ENCODE results near the gene JPH3.
"Not testable (repeated sequence)": the region's sequence is repeated elsewhere in the genome, so short reads cannot be mapped to it uniquely, and the experiment has no call there.

The JPH3 gene

GRCh38 chr16:87575027-87575804 is 27.1 kb upstream of the JPH3 start:
- peak; percentile 25 for DNase-seq (ENCODE audit: low read depth)

- no peak for DNase-seq (ENCODE audit: low read depth)
Measured at GRCh38 chr16:87576171-87576570, 26.1 kb upstream of the JPH3 start.

GRCh38 chr16:87578142-87578930 is 24.0 kb upstream of the JPH3 start:
- DNase-seq (ENCODE audit: low read depth), result not testable (repeated sequence)

- no peak for DNase-seq (ENCODE audit: low read depth)
Measured at GRCh38 chr16:87579691-87580090, 22.6 kb upstream of the JPH3 start.

GRCh38 chr16:87580855-87581261 is 21.4 kb upstream of the JPH3 start:
- peak; percentile 92 for DNase-seq (ENCODE audit: low read depth)

GRCh38 chr16:87581857-87582215 is 20.5 kb upstream of the JPH3 start:
- peak; percentile 99 for DNase-seq (ENCODE audit: low read depth)

GRCh38 chr16:87582216-87582965 is 19.9 kb upstream of the JPH3 start:
- DNase-seq (ENCODE audit: low read depth), result peak; percentile 78

- no peak for DNase-seq (ENCODE audit: low read depth)
Measured at GRCh38 chr16:87582966-87583325, 19.4 kb upstream of the JPH3 start.

- peak; percentile 78 for DNase-seq (ENCODE audit: low read depth)
Measured at GRCh38 chr16:87583453-87584131, 18.7 kb upstream of the JPH3 start.

GRCh38 chr16:87584271-87584670 is 18.0 kb upstream of the JPH3 start:
- DNase-seq (ENCODE audit: low read depth), result peak; percentile 76

GRCh38 chr16:87584975-87585374 is 17.3 kb upstream of the JPH3 start:
- no peak for DNase-seq (ENCODE audit: low read depth)

GRCh38 chr16:87585442-87586200 is 16.7 kb upstream of the JPH3 start:
- no peak for DNase-seq (ENCODE audit: low read depth)

GRCh38 chr16:87586201-87586782 is 16.0 kb upstream of the JPH3 start:
- peak; percentile 83 for DNase-seq (ENCODE audit: low read depth)

GRCh38 chr16:87587636-87588035 is 14.7 kb upstream of the JPH3 start:
- no peak for DNase-seq (ENCODE audit: low read depth)

- DNase-seq (ENCODE audit: low read depth), result no peak
Measured at GRCh38 chr16:87592018-87592712, 10.1 kb upstream of the JPH3 start.

- no peak for DNase-seq (ENCODE audit: low read depth)
Measured at GRCh38 chr16:87593710-87594258, 8.5 kb upstream of the JPH3 start.

GRCh38 chr16:87595712-87596111 is 6.6 kb upstream of the JPH3 start:
- DNase-seq (ENCODE audit: low read depth), result no peak

GRCh38 chr16:87597324-87597830 is 4.9 kb upstream of the JPH3 start:
- DNase-seq (ENCODE audit: low read depth), result no peak

GRCh38 chr16:87598431-87598830 is 3.9 kb upstream of the JPH3 start:
- DNase-seq (ENCODE audit: low read depth), result no peak

- DNase-seq (ENCODE audit: low read depth), result no peak
Measured at GRCh38 chr16:87600246-87600645, 2.1 kb upstream of the JPH3 start.
